Trophoblast cell (in vitro differentiated cells and primary cell): Measurements from ENCODE around the gene CDH24.
"Not testable (repeated sequence)": the region's sequence is repeated elsewhere in the genome, so short reads cannot be mapped to it uniquely, and the experiment has no call there.

ENCODE experiments used
- DNase-seq, 2 donors: peaks; one replicate each; pipeline ENCODE4 v3.0.0-alpha.2; 2016
- H2AFZ ChIP-seq: 2 replicates; pipeline ENCODE4 v1.6.1; 2013; ENCODE audit warnings: low read length, moderate library complexity, mild to moderate bottlenecking; ENCODE audit not compliant: insufficient read depth, poor library complexity
- H2AK5ac ChIP-seq: 2 replicates; pipeline ENCODE4 v1.6.1; 2013; ENCODE audit warnings: mild to moderate bottlenecking, low read length
- H2BK120ac ChIP-seq: 2 replicates; pipeline ENCODE4 v1.6.1; 2013; ENCODE audit warnings: low read length, mild to moderate bottlenecking, moderate library complexity; ENCODE audit not compliant: insufficient read depth, poor library complexity
- H2BK12ac ChIP-seq: 2 replicates; pipeline ENCODE4 v1.6.1; 2013; ENCODE audit warnings: mild to moderate bottlenecking, low read length, moderate library complexity
- H2BK5ac ChIP-seq: 2 replicates; pipeline ENCODE4 v1.6.1; 2013; ENCODE audit warnings: low read length, low read depth, moderate library complexity, mild to moderate bottlenecking; ENCODE audit not compliant: poor library complexity
- H3K14ac ChIP-seq: 2 replicates; pipeline ENCODE4 v1.6.1; 2013; ENCODE audit warnings: mild to moderate bottlenecking, low read length
- H3K18ac ChIP-seq: 2 replicates; pipeline ENCODE4 v1.6.1; 2013; ENCODE audit warnings: mild to moderate bottlenecking, low read length
- H3K23ac ChIP-seq: 2 replicates; pipeline ENCODE4 v1.6.1; 2013; ENCODE audit warnings: low read length
- H3K27ac ChIP-seq: 2 replicates; pipeline ENCODE4 v1.5.1; 2013; ENCODE audit warnings: low read depth, mild to moderate bottlenecking, inconsistent platforms, low read length, moderate library complexity
- H3K27me3 ChIP-seq: 2 replicates; pipeline ENCODE4 v1.6.1; 2013; ENCODE audit warnings: inconsistent platforms, mild to moderate bottlenecking, low read length, moderate library complexity; ENCODE audit not compliant: insufficient read depth
- H3K36me3 ChIP-seq, 2 experiments: 1 replicate in 1 of 2; 2 replicates in 1 of 2; pipeline ENCODE4 v1.6.1; 2013; ENCODE audit warnings: low read length in 2 of 2, mild to moderate bottlenecking in 2 of 2, moderate library complexity in 1 of 2; ENCODE audit not compliant: insufficient read depth in 2 of 2, control insufficient read depth in 1 of 2
- H3K4ac ChIP-seq: 2 replicates; pipeline ENCODE4 v1.6.1; 2013; ENCODE audit warnings: low read depth, mild to moderate bottlenecking, low read length, moderate library complexity
- H3K4me1 ChIP-seq, 2 experiments: 1 replicate in 1 of 2; 2 replicates in 1 of 2; pipeline ENCODE4 v1.6.1; 2013; ENCODE audit warnings: low read length in 2 of 2, mild to moderate bottlenecking in 2 of 2, moderate library complexity in 1 of 2; ENCODE audit not compliant: insufficient read depth in 2 of 2, control insufficient read depth in 1 of 2
- H3K4me2 ChIP-seq: 2 replicates; pipeline ENCODE4 v1.6.1; 2013; ENCODE audit warnings: inconsistent platforms, mild to moderate bottlenecking, low read length, moderate library complexity
- H3K4me3 ChIP-seq: 2 replicates; pipeline ENCODE4 v1.5.1; 2013; ENCODE audit warnings: mild to moderate bottlenecking, low read depth, low read length, inconsistent platforms
- H3K79me1 ChIP-seq: one replicate; pipeline ENCODE4 v1.6.1; 2013; ENCODE audit warnings: low read length
- H3K79me2 ChIP-seq: 2 replicates; pipeline ENCODE4 v1.6.1; 2013; ENCODE audit warnings: low read length, mild to moderate bottlenecking; ENCODE audit not compliant: control insufficient read depth, insufficient read depth, poor library complexity
- H3K9ac ChIP-seq: 2 replicates; pipeline ENCODE4 v1.6.1; 2013; ENCODE audit warnings: mild to moderate bottlenecking, low read length
- H3K9me3 ChIP-seq: 2 replicates; pipeline ENCODE4 v1.6.1; 2013; ENCODE audit warnings: low read depth, mild to moderate bottlenecking, control low read depth, inconsistent platforms, low read length; ENCODE audit not compliant: insufficient read depth
- H4K12ac ChIP-seq: 2 replicates; pipeline ENCODE4 v1.6.1; 2013; ENCODE audit warnings: low read depth, mild to moderate bottlenecking, low read length, moderate library complexity
- H4K8ac ChIP-seq: 2 replicates; pipeline ENCODE4 v1.6.1; 2013; ENCODE audit warnings: low read depth, mild to moderate bottlenecking, low read length, moderate library complexity
- H4K91ac ChIP-seq: one replicate; pipeline ENCODE4 v1.6.1; 2013; ENCODE audit warnings: low read depth, mild to moderate bottlenecking, low read length, moderate library complexity
- WGBS: extraction: QIAGEN DNeasy Blood & Tissue Kit; methylation state at CpG from one replicate; pipeline ENCODE4 v1.1.7; 2013; ENCODE audit warnings: missing lambda C conversion rate; ENCODE audit not compliant: insufficient read length, insufficient coverage; ENCODE audit errors: extremely low coverage; 5-methylcytosine and 5-hydroxymethylcytosine counted together

CDH24 gene

GRCh38 chr14:23017091-23017490, 40.2 kb downstream of the CDH24 start:
- no peak overlapping the region for H3K4ac ChIP-seq
- no peak overlapping the region for H2BK12ac ChIP-seq
- H3K4me3 ChIP-seq: no peak overlapping the region
- no peak overlapping the region for H3K18ac ChIP-seq
- H3K27me3 ChIP-seq: no peaks in the 10 kb centered on the region
- no peaks in the 10 kb centered on the region for H3K79me2 ChIP-seq
- no peak overlapping the region for H3K14ac ChIP-seq
- no peak overlapping the region for H3K23ac ChIP-seq
- no peak overlapping the region for H2AFZ ChIP-seq
- no peak overlapping the region for H2BK120ac ChIP-seq
- no peaks in the 10 kb centered on the region for H3K79me1 ChIP-seq
- H3K9me3 ChIP-seq: no peaks in the 10 kb centered on the region
- DNase-seq: no peak
- H4K8ac ChIP-seq: no peak overlapping the region
- no peak overlapping the region for H3K4me2 ChIP-seq
- H4K12ac ChIP-seq: no peak overlapping the region
- H2AK5ac ChIP-seq: no peak overlapping the region
- no peak overlapping the region for H4K91ac ChIP-seq
- no peaks in the 10 kb centered on the region for H3K4me1 ChIP-seq
- H3K27ac ChIP-seq: no peak overlapping the region
- H2BK5ac ChIP-seq: no peak overlapping the region
- no peaks in the 10 kb centered on the region for H3K36me3 ChIP-seq
- WGBS: no CpG with 5 or more reads among the region's 5 CpGs
- no peak overlapping the region for H3K9ac ChIP-seq

- Histone ChIP-seq H2BK5ac (no peak overlapping the region), H3K23ac (no peak overlapping the region), H3K4me3 (no peak overlapping the region), H3K4me1 (no peaks in the 10 kb centered on the region), H3K4ac (no peak overlapping the region), H2AK5ac (no peak overlapping the region), H3K79me1 (no peaks in the 10 kb centered on the region), H3K9me3 (no peaks in the 10 kb centered on the region), H3K18ac (no peak overlapping the region), H3K36me3 (no peaks in the 10 kb centered on the region), H4K91ac (no peak overlapping the region), H4K8ac (no peak overlapping the region), H2BK120ac (no peak overlapping the region), H2BK12ac (no peak overlapping the region), H3K14ac (no peak overlapping the region), H3K27me3 (no peaks in the 10 kb centered on the region), H4K12ac (no peak overlapping the region), H3K4me2 (no peak overlapping the region), H3K9ac (no peak overlapping the region), H3K27ac (no peak overlapping the region), H2AFZ (no peak overlapping the region), H3K79me2 (no peaks in the 10 kb centered on the region)
- no CpG with 5 or more reads among the region's 4 CpGs for WGBS
- DNase-seq: no peak
These were observed 41.7 kb downstream of the CDH24 start for GRCh38 chr14:23015618-23016017.

GRCh38 chr14:23013749-23014054, 43.6 kb downstream of the CDH24 start:
- H3K79me1 ChIP-seq, H3K18ac ChIP-seq, H4K12ac ChIP-seq, H2AFZ ChIP-seq, H3K27ac ChIP-seq, H4K91ac ChIP-seq, H3K4ac ChIP-seq, H3K27me3 ChIP-seq, H3K4me2 ChIP-seq, H2BK120ac ChIP-seq, H3K36me3 ChIP-seq, H2BK5ac ChIP-seq, DNase-seq, H4K8ac ChIP-seq, H3K14ac ChIP-seq, H3K9ac ChIP-seq, H2AK5ac ChIP-seq, H2BK12ac ChIP-seq, H3K79me2 ChIP-seq, H3K4me3 ChIP-seq, H3K23ac ChIP-seq, H3K4me1 ChIP-seq, H3K9me3 ChIP-seq: not testable (repeated sequence)
- WGBS: no CpG with 5 or more reads among the region's 5 CpGs

- Histone ChIP-seq H3K27me3 (no peaks in the 10 kb centered on the region), H4K91ac (no peak overlapping the region), H3K9me3 (no peaks in the 10 kb centered on the region), H2BK5ac (no peak overlapping the region), H3K23ac (no peak overlapping the region), H3K4me3 (no peak overlapping the region), H3K27ac (no peak overlapping the region), H3K4me1 (no peaks in the 10 kb centered on the region), H3K4ac (no peak overlapping the region), H2BK120ac (no peak overlapping the region), H2BK12ac (no peak overlapping the region), H3K36me3 (no peaks in the 10 kb centered on the region), H3K18ac (no peak overlapping the region), H3K9ac (no peak overlapping the region), H3K79me2 (no peaks in the 10 kb centered on the region), H2AFZ (no peak overlapping the region), H3K4me2 (no peak overlapping the region), H2AK5ac (no peak overlapping the region), H3K14ac (no peak overlapping the region), H4K8ac (no peak overlapping the region), H4K12ac (no peak overlapping the region), H3K79me1 (peaks cover 4% of the 10 kb centered on the region)
- DNase-seq: no peak
- no CpG with 5 or more reads among the region's 6 CpGs for WGBS
These were observed 44.1 kb downstream of the CDH24 start for GRCh38 chr14:23013054-23013748.
